Measurements from ENCODE around the gene RTP2. TPM values are rescaled to one million over a fixed set of nuclear protein-coding genes. Genes with fewer than 3 reads are reported as not detected.

RTP2 gene
- total and polyA plus RNA-seq, 2 donors (not counting 1 experiment from before 2014, with no cell fraction given): not detected

- Histone ChIP-seq H3K27me3 (replicated peaks in 1 of 4; ENCODE audit: control extremely low read depth in 1 of 4, control insufficient read depth in 3 of 4, insufficient read depth in 4 of 4, low read length in 3 of 4) (no peaks in the 10 kb centered on the region), H3K4me1 (ENCODE audit: control insufficient read depth in 2 of 2, insufficient read depth in 2 of 2, low read length in 2 of 2) (peaks cover 41 to 54% of the 10 kb centered on the region in 2 donors), H3K9ac (ENCODE audit: low read length) (no peak overlapping the region), H3K4me3 (ENCODE audit: control extremely low read depth in 1 of 5, extremely low read depth in 1 of 5, insufficient read depth in 1 of 5, low read depth in 2 of 5, low read length in 4 of 5) (peak overlapping the region in 1 of 5 experiments; percentile 96), H3K9me3 (ENCODE audit: control extremely low read depth in 1 of 3, control insufficient read depth in 2 of 3, insufficient read depth in 1 of 3, low read length in 2 of 3) (no peaks in the 10 kb centered on the region), H2AFZ (ENCODE audit: insufficient read depth, low read depth, low read length, poor library complexity, severe bottlenecking) (no peak overlapping the region), H3K27ac (ENCODE audit: low read length in 2 of 2) (no peak overlapping the region), H4K20me1 (ENCODE audit: control insufficient read depth, insufficient read depth, low read length, poor library complexity, severe bottlenecking) (peaks cover 12% of the 10 kb centered on the region), H3K4me2 (replicated peaks; ENCODE audit: low read depth, low read length, poor library complexity, severe bottlenecking) (peak overlapping the region; percentile 98), H3K36me3 (replicated peaks in 1 of 2; ENCODE audit: control extremely low read depth in 1 of 2, control insufficient read depth in 1 of 2, extremely low read depth in 1 of 2, insufficient read depth in 2 of 2, low read length in 1 of 2) (no peaks in the 10 kb centered on the region), H3K79me2 (ENCODE audit: control insufficient read depth, insufficient read depth, low read length) (peaks cover 16% of the 10 kb centered on the region)
- no peaks in the 10 kb centered on the region for H3K27me3 Mint-ChIP-seq
- peaks cover 70% of the 10 kb centered on the region for H3K4me1 Mint-ChIP-seq
- DNase-seq (peak; percentile 20), ATAC-seq (ENCODE audit: low read depth) (no peak)
- no peaks in the 10 kb centered on the region for H3K9me3 Mint-ChIP-seq (ENCODE audit: insufficient read depth)
- CTCF ChIA-PET: interaction anchor here (0.6 to 9.2 kb wide), 43 partner anchors 8 to 1295 kb away, joined by 3 to 182 read pairs (median 4); partner anchors contain the start of gene LPP
- H3K4me3 Mint-ChIP-seq: peak overlapping the region; percentile 97
- intact Hi-C loops (cut with micrococcal nuclease): loop anchor here (5.0 to 10.0 kb wide), 2 partner anchors 361 to 438 kb away; no protein-coding TSS in a partner anchor
- 86% methylated on average over 3 of the region's 10 CpGs for WGBS (ENCODE audit: insufficient coverage)
- H3K27ac Mint-ChIP-seq: peak overlapping the region; percentile 96
- TF ChIP-seq, protein P1, sequence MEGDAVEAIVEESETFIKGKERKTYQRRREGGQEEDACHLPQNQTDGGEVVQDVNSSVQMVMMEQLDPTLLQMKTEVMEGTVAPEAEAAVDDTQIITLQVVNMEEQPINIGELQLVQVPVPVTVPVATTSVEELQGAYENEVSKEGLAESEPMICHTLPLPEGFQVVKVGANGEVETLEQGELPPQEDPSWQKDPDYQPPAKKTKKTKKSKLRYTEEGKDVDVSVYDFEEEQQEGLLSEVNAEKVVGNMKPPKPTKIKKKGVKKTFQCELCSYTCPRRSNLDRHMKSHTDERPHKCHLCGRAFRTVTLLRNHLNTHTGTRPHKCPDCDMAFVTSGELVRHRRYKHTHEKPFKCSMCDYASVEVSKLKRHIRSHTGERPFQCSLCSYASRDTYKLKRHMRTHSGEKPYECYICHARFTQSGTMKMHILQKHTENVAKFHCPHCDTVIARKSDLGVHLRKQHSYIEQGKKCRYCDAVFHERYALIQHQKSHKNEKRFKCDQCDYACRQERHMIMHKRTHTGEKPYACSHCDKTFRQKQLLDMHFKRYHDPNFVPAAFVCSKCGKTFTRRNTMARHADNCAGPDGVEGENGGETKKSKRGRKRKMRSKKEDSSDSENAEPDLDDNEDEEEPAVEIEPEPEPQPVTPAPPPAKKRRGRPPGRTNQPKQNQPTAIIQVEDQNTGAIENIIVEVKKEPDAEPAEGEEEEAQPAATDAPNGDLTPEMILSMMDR (IDR thresholded peaks at IDR 0.05): no peak
- TF ChIP-seq EZH2 (IDR thresholded peaks at IDR 0.05; ENCODE audit: borderline replicate concordance, insufficient read depth, low read depth, low read length, poor library complexity, severe bottlenecking): no peak
- POLR2A ChIA-PET: interaction anchor here (0.6 to 1.5 kb wide), 6 partner anchors 228 to 1006 kb away, joined by 3 to 13 read pairs (median 4); no protein-coding TSS in a partner anchor
Measured at GRCh38 chr3:187746442-187747281, 44.3 kb upstream of the RTP2 start.

Measured in B cell (primary cell).